OCI-LY3 (cell line): ENCODE measurements around the gene TTC22.

ENCODE experiments used
- H2AFZ ChIP-seq: fragments of 200-600, 300-600 bp; shearing (Covaris generic); 2 replicates; pipeline ENCODE4 v1.6.0; 2014; ENCODE audit warnings: antibody characterized with exemption, low read depth, low read length
- H3K27ac ChIP-seq: fragments of 200-600, 300-600 bp; sonication (generic); 2 replicates; pipeline ENCODE4 v1.5.1; 2014; ENCODE audit warnings: mild to moderate bottlenecking, low read length, moderate library complexity, mixed read lengths
- H3K27me3 ChIP-seq: fragments of 200-600, 300-600 bp; sonication (generic); 2 replicates; pipeline ENCODE4 v1.6.1; 2014; ENCODE audit warnings: low read depth, low read length, mixed read lengths
- H3K36me3 ChIP-seq: fragments of 200-600, 300-600 bp; sonication (generic); replicated peaks from 2 replicates; pipeline ENCODE3; 2014; ENCODE audit warnings: low read depth, low read length, mixed read lengths
- H3K4me1 ChIP-seq: fragments of 300-600, 200-600 bp; sonication (generic); 2 replicates; pipeline ENCODE4 v1.6.1; 2014; ENCODE audit warnings: low read length, mixed read lengths
- H3K4me2 ChIP-seq: fragments of 200-600, 300-600 bp; sonication (generic); 2 replicates; pipeline ENCODE4 v1.6.1; 2014; ENCODE audit warnings: low read length, mixed read lengths
- H3K4me3 ChIP-seq: fragments of 300-600, 200-600 bp; sonication (generic); 2 replicates; pipeline ENCODE4 v1.5.1; 2014; ENCODE audit warnings: antibody characterized with exemption, mild to moderate bottlenecking, low read length, moderate library complexity
- H3K79me2 ChIP-seq: fragments of 300-600, 200-600 bp; shearing (Covaris generic); 2 replicates; pipeline ENCODE4 v1.6.1; 2014; ENCODE audit warnings: mild to moderate bottlenecking, low read length, mixed read lengths
- H3K9ac ChIP-seq: fragments of 300-600, 200-600 bp; shearing (Covaris generic); 2 replicates; pipeline ENCODE4 v1.6.0; 2014; ENCODE audit warnings: mild to moderate bottlenecking, low read length, moderate library complexity
- H3K9me3 ChIP-seq: fragments of 200-600, 300-600 bp; shearing (Covaris generic); 2 replicates; pipeline ENCODE4 v1.6.1; 2014; ENCODE audit warnings: low read length, mixed read lengths; ENCODE audit not compliant: insufficient read depth
- H4K20me1 ChIP-seq: fragments of 200-600, 300-600 bp; sonication (generic); 2 replicates; pipeline ENCODE4 v1.6.1; 2016; ENCODE audit warnings: low read length, mixed read lengths; ENCODE audit not compliant: insufficient read depth
- CTCF ChIP-seq: fragments of 200-600, 300-600 bp; sonication (generic); IDR thresholded peaks from 2 replicates; pipeline ENCODE4 v1.5.1; 2014; ENCODE audit warnings: antibody characterized with exemption, low read length, low read depth
- EZH2phosphoT487 ChIP-seq: fragments of 200-600 bp; shearing (Covaris generic); IDR thresholded peaks from 2 replicates; pipeline ENCODE4 v1.6.1; 2018; ENCODE audit warnings: antibody characterized with exemption, mixed run types, low read depth

Gene TTC22

GRCh38 chr1:54805466-54805865 is 4.3 kb upstream of the TTC22 start:
- Histone ChIP-seq H3K9ac (no peak overlapping the region), H3K27me3 (no peaks in the 10 kb centered on the region), H3K4me3 (no peak overlapping the region), H3K79me2 (no peaks in the 10 kb centered on the region), H4K20me1 (no peaks in the 10 kb centered on the region), H3K9me3 (no peaks in the 10 kb centered on the region), H3K4me1 (no peaks in the 10 kb centered on the region), H3K27ac (no peak overlapping the region), H3K36me3 (no peaks in the 10 kb centered on the region), H3K4me2 (no peak overlapping the region), H2AFZ (no peak overlapping the region)
- no peak for TF ChIP-seq CTCF
- no peak for TF ChIP-seq EZH2phosphoT487

GRCh38 chr1:54804471-54805132 is 3.5 kb upstream of the TTC22 start:
- Histone ChIP-seq H3K4me3 (no peak overlapping the region), H3K27me3 (no peaks in the 10 kb centered on the region), H3K4me1 (no peaks in the 10 kb centered on the region), H3K9me3 (no peaks in the 10 kb centered on the region), H3K4me2 (no peak overlapping the region), H2AFZ (no peak overlapping the region), H3K9ac (no peak overlapping the region), H4K20me1 (no peaks in the 10 kb centered on the region), H3K36me3 (no peaks in the 10 kb centered on the region), H3K79me2 (no peaks in the 10 kb centered on the region), H3K27ac (no peak overlapping the region)
- TF ChIP-seq EZH2phosphoT487 (no peak), CTCF (no peak)

GRCh38 chr1:54803761-54804470 is 2.8 kb upstream of the TTC22 start:
- no peak overlapping the region for H3K4me2 ChIP-seq
- H4K20me1 ChIP-seq: no peaks in the 10 kb centered on the region
- no peaks in the 10 kb centered on the region for H3K36me3 ChIP-seq
- no peaks in the 10 kb centered on the region for H3K27me3 ChIP-seq
- no peak overlapping the region for H2AFZ ChIP-seq
- no peak overlapping the region for H3K4me3 ChIP-seq
- no peak for TF ChIP-seq EZH2phosphoT487
- no peak for TF ChIP-seq CTCF
- no peaks in the 10 kb centered on the region for H3K9me3 ChIP-seq
- no peak overlapping the region for H3K27ac ChIP-seq
- peaks cover 6% of the 10 kb centered on the region for H3K4me1 ChIP-seq
- no peaks in the 10 kb centered on the region for H3K79me2 ChIP-seq
- H3K9ac ChIP-seq: no peak overlapping the region

GRCh38 chr1:54800041-54800898 is 853 bp downstream of the TTC22 start:
- Histone ChIP-seq H3K9ac (no peak overlapping the region), H3K27me3 (no peaks in the 10 kb centered on the region), H3K79me2 (no peaks in the 10 kb centered on the region), H4K20me1 (no peaks in the 10 kb centered on the region), H3K4me2 (no peak overlapping the region), H3K9me3 (no peaks in the 10 kb centered on the region), H3K4me1 (peaks cover 13% of the 10 kb centered on the region), H2AFZ (no peak overlapping the region), H3K27ac (no peak overlapping the region), H3K36me3 (no peaks in the 10 kb centered on the region), H3K4me3 (no peak overlapping the region)
- no peak for TF ChIP-seq CTCF
- TF ChIP-seq EZH2phosphoT487: no peak
